HEK293 (cell line): Measurements from ENCODE around the gene KCNJ9.
A peak's percentile ranks its signal among the peaks of the same experiment; 100 is the strongest.

ENCODE experiments used
- FEZF1 ChIP-seq: fragments of 450-650 bp; formaldehyde crosslinking; IDR thresholded peaks from 2 replicates; pipeline ENCODE4 v1.5.1; 2016; ENCODE audit warnings: missing biosample characterization, missing genetic modification characterization
- GLIS1 ChIP-seq: fragments of 450-650 bp; formaldehyde crosslinking; IDR thresholded peaks from 2 replicates; pipeline ENCODE4 v1.5.1; 2016; ENCODE audit warnings: missing biosample characterization, missing genetic modification characterization
- KLF1 ChIP-seq: fragments of 450-650 bp; formaldehyde crosslinking; IDR thresholded peaks from 2 replicates; pipeline ENCODE4 v1.5.1; 2016; ENCODE audit warnings: missing biosample characterization, missing genetic modification characterization
- KLF8 ChIP-seq: fragments of 450-650 bp; formaldehyde crosslinking; IDR thresholded peaks from 2 replicates; pipeline ENCODE4 v1.5.1; 2016; ENCODE audit warnings: missing biosample characterization, missing genetic modification characterization
- KLF9 ChIP-seq: fragments of 450-650 bp; formaldehyde crosslinking; IDR thresholded peaks from 2 replicates; pipeline ENCODE4 v1.5.1; 2016; ENCODE audit warnings: missing biosample characterization, missing genetic modification characterization, low read depth
- OSR2 ChIP-seq: fragments of 450-650 bp; formaldehyde crosslinking; IDR thresholded peaks from 2 replicates; pipeline ENCODE4 v1.5.1; 2016; ENCODE audit warnings: missing biosample characterization, missing genetic modification characterization
- SALL2 ChIP-seq: fragments of 450-650 bp; formaldehyde crosslinking; IDR thresholded peaks from 2 replicates; pipeline ENCODE4 v1.5.0; 2017; ENCODE audit warnings: missing biosample characterization, mild to moderate bottlenecking, missing genetic modification characterization, borderline replicate concordance
- SP3 ChIP-seq: fragments of 450-650 bp; formaldehyde crosslinking; IDR thresholded peaks from 2 replicates; pipeline ENCODE4 v1.5.1; 2016; ENCODE audit warnings: missing biosample characterization, missing genetic modification characterization
- WT1 ChIP-seq: fragments of 450-650 bp; formaldehyde crosslinking; IDR thresholded peaks from 2 replicates; pipeline ENCODE4 v1.5.1; 2016; ENCODE audit warnings: missing biosample characterization, missing genetic modification characterization
- ZBTB48 ChIP-seq: fragments of 450-650 bp; formaldehyde crosslinking; IDR thresholded peaks from 2 replicates; pipeline ENCODE4 v1.5.1; 2016; ENCODE audit warnings: missing biosample characterization, missing genetic modification characterization
- ZFHX2 ChIP-seq: fragments of 450-650 bp; formaldehyde crosslinking; conservative IDR thresholded peaks from 2 replicates; pipeline ENCODE4 v1.5.1; 2016; ENCODE audit warnings: missing biosample characterization, missing genetic modification characterization
- ZNF146 ChIP-seq: fragments of 450-650 bp; formaldehyde crosslinking; IDR thresholded peaks from 2 replicates; pipeline ENCODE4 v1.5.1; 2016; ENCODE audit warnings: missing biosample characterization, missing genetic modification characterization
- ZNF341 ChIP-seq: fragments of 450-650 bp; formaldehyde crosslinking; IDR thresholded peaks from 2 replicates; pipeline ENCODE4; 2016; ENCODE audit warnings: low read depth, missing biosample characterization, missing genetic modification characterization
- ZNF416 ChIP-seq: fragments of 450-650 bp; formaldehyde crosslinking; IDR thresholded peaks from 2 replicates; pipeline ENCODE4 v1.5.1; 2016; ENCODE audit warnings: missing biosample characterization, missing genetic modification characterization
- ZNF707 ChIP-seq: fragments of 450-650 bp; formaldehyde crosslinking; IDR thresholded peaks from 2 replicates; pipeline ENCODE4 v1.5.1; 2016; ENCODE audit warnings: missing biosample characterization, missing genetic modification characterization
- ZNF776 ChIP-seq: fragments of 450-650 bp; formaldehyde crosslinking; IDR thresholded peaks from 2 replicates; pipeline ENCODE4 v1.5.0; 2017; ENCODE audit warnings: missing biosample characterization, missing genetic modification characterization, borderline replicate concordance
- ZNF785 ChIP-seq: fragments of 450-650 bp; formaldehyde crosslinking; IDR thresholded peaks from 2 replicates; pipeline ENCODE4 v1.5.1; 2016; ENCODE audit warnings: missing biosample characterization, missing genetic modification characterization
- ZNF792 ChIP-seq: fragments of 450-650 bp; formaldehyde crosslinking; IDR thresholded peaks from 2 replicates; pipeline ENCODE4 v1.5.1; 2016; ENCODE audit warnings: missing biosample characterization, missing genetic modification characterization
- ZNF843 ChIP-seq: fragments of 450-650 bp; formaldehyde crosslinking; IDR thresholded peaks from 2 replicates; pipeline ENCODE4 v1.5.1; 2016; ENCODE audit warnings: missing biosample characterization, missing genetic modification characterization
- ZSCAN23 ChIP-seq: fragments of 450-650 bp; formaldehyde crosslinking; IDR thresholded peaks from 2 replicates; pipeline ENCODE4 v1.5.1; 2016; ENCODE audit warnings: missing biosample characterization, missing genetic modification characterization
- TF ChIP-seq, protein P1 (sequence below): fragments of 450-650 bp; formaldehyde crosslinking; IDR thresholded peaks from 2 replicates; pipeline ENCODE4 v1.5.1; 2016; ENCODE audit warnings: missing biosample characterization, missing genetic modification characterization, borderline replicate concordance
- TF ChIP-seq, protein P2 (sequence below): fragments of 450-650 bp; formaldehyde crosslinking; IDR thresholded peaks from 2 replicates; pipeline ENCODE4 v1.5.1; 2016; ENCODE audit warnings: missing biosample characterization, missing genetic modification characterization
- TF ChIP-seq, protein P3 (sequence below): fragments of 450-650 bp; formaldehyde crosslinking; conservative IDR thresholded peaks from 2 replicates; pipeline ENCODE4 v1.5.1; 2016; ENCODE audit warnings: low read depth, missing biosample characterization, missing genetic modification characterization
- TF ChIP-seq, protein P4 (sequence below): fragments of 450-650 bp; formaldehyde crosslinking; IDR thresholded peaks from 2 replicates; pipeline ENCODE4 v1.5.1; 2016; ENCODE audit warnings: missing biosample characterization, missing genetic modification characterization
- TF ChIP-seq, protein P5 (sequence below): fragments of 450-650 bp; formaldehyde crosslinking; IDR thresholded peaks from 2 replicates; pipeline ENCODE4 v1.5.1; 2016; ENCODE audit warnings: missing biosample characterization, missing genetic modification characterization
- TF ChIP-seq, protein P6 (sequence below): fragments of 450-650 bp; formaldehyde crosslinking; IDR thresholded peaks from 2 replicates; pipeline ENCODE4 v1.5.1; 2017; ENCODE audit warnings: missing biosample characterization, mild to moderate bottlenecking, missing genetic modification characterization, moderate library complexity

KCNJ9 gene

DNA sequence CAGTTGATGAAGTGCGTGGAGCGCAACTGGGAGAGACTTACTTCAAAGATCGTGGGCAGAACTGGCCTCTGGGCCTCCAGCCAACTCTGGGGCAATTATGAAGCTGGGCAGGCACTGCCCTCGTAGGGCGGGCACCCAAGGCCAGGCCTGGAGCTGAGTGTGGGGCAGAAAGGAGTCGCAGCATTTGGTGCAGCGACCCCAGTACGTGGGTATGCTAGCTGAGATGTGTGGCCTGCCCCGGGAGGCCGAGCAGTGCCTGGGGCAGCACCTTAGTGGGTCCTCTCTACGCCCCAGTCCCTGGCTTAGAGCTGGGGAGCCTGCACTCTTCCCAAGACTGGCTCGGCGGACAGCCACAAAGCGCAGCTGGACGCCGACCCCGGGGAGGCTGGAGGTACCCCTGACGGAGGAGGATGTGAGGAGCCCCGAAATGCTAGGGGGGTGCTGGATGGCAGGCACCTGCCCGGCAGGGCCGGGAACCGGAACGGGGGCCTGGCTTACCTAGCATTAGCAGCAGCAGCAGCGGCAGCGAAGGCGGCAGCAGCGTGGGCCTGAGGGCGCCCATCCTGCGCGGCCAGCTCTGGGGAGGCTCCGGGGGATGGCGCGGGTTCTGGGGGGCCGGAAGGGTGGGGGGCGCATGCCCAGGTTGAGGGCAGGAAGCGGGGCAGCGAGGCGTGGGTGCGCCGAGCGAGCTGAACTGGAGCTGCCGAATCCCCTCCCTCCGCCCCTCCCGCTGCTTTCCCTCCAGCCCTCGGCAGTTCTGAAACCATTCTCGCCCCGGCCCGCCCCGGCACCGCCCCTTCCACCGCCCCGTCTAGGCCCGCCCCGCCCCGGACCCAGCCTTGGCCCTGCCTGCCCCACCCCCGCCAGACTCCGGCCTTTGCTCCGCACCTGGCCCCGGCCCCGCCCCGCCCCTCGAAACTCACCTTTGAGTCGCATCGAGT is 16.8 kb downstream of the KCNJ9 start, which contains the start of gene IGSF8 (continued):
- TF ChIP-seq ZBTB48 (tag by site-specific recombination) (peak; percentile 39; the same call in 1 of the 2 replicates), ZSCAN23 (tag by site-specific recombination) (no peak), ZNF785 (no peak), ZNF707 (tag by site-specific recombination) (no peak), KLF8 (tag by site-specific recombination) (0 out of 2 replicates have a peak, but pooled peaks have one; percentile 13), ZNF792 (no peak), WT1 (tag by site-specific recombination) (no peak), SALL2 (no peak), ZNF776 (tag by site-specific recombination) (no peak), KLF1 (tag by site-specific recombination) (peak; percentile 75), ZNF341 (tag by site-specific recombination) (peak; percentile 73), ZFHX2 (tag by site-specific recombination) (peak; percentile 72), ZNF146 (no peak), SP3 (tag by site-specific recombination) (peak; percentile 61), ZNF843 (tag by site-specific recombination) (no peak), GLIS1 (tag by site-specific recombination) (peak; percentile 45; the same call in 1 of the 2 replicates), FEZF1 (tag by site-specific recombination) (no peak), OSR2 (tag by site-specific recombination) (no peak), ZNF416 (tag by site-specific recombination) (no peak), KLF9 (tag by site-specific recombination) (peak; percentile 55)
- TF ChIP-seq, protein P1, sequence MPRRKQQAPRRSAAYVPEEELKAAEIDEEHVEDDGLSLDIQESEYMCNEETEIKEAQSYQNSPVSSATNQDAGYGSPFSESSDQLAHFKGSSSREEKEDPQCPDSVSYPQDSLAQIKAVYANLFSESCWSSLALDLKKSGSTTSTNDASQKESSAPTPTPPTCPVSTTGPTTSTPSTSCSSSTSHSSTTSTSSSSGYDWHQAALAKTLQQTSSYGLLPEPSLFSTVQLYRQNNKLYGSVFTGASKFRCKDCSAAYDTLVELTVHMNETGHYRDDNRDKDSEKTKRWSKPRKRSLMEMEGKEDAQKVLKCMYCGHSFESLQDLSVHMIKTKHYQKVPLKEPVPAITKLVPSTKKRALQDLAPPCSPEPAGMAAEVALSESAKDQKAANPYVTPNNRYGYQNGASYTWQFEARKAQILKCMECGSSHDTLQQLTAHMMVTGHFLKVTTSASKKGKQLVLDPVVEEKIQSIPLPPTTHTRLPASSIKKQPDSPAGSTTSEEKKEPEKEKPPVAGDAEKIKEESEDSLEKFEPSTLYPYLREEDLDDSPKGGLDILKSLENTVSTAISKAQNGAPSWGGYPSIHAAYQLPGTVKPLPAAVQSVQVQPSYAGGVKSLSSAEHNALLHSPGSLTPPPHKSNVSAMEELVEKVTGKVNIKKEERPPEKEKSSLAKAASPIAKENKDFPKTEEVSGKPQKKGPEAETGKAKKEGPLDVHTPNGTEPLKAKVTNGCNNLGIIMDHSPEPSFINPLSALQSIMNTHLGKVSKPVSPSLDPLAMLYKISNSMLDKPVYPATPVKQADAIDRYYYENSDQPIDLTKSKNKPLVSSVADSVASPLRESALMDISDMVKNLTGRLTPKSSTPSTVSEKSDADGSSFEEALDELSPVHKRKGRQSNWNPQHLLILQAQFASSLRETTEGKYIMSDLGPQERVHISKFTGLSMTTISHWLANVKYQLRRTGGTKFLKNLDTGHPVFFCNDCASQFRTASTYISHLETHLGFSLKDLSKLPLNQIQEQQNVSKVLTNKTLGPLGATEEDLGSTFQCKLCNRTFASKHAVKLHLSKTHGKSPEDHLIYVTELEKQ: no peak
- TF ChIP-seq, protein P2, sequence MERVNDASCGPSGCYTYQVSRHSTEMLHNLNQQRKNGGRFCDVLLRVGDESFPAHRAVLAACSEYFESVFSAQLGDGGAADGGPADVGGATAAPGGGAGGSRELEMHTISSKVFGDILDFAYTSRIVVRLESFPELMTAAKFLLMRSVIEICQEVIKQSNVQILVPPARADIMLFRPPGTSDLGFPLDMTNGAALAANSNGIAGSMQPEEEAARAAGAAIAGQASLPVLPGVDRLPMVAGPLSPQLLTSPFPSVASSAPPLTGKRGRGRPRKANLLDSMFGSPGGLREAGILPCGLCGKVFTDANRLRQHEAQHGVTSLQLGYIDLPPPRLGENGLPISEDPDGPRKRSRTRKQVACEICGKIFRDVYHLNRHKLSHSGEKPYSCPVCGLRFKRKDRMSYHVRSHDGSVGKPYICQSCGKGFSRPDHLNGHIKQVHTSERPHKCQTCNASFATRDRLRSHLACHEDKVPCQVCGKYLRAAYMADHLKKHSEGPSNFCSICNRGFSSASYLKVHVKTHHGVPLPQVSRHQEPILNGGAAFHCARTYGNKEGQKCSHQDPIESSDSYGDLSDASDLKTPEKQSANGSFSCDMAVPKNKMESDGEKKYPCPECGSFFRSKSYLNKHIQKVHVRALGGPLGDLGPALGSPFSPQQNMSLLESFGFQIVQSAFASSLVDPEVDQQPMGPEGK: peak; percentile 61
- TF ChIP-seq, protein P3, sequence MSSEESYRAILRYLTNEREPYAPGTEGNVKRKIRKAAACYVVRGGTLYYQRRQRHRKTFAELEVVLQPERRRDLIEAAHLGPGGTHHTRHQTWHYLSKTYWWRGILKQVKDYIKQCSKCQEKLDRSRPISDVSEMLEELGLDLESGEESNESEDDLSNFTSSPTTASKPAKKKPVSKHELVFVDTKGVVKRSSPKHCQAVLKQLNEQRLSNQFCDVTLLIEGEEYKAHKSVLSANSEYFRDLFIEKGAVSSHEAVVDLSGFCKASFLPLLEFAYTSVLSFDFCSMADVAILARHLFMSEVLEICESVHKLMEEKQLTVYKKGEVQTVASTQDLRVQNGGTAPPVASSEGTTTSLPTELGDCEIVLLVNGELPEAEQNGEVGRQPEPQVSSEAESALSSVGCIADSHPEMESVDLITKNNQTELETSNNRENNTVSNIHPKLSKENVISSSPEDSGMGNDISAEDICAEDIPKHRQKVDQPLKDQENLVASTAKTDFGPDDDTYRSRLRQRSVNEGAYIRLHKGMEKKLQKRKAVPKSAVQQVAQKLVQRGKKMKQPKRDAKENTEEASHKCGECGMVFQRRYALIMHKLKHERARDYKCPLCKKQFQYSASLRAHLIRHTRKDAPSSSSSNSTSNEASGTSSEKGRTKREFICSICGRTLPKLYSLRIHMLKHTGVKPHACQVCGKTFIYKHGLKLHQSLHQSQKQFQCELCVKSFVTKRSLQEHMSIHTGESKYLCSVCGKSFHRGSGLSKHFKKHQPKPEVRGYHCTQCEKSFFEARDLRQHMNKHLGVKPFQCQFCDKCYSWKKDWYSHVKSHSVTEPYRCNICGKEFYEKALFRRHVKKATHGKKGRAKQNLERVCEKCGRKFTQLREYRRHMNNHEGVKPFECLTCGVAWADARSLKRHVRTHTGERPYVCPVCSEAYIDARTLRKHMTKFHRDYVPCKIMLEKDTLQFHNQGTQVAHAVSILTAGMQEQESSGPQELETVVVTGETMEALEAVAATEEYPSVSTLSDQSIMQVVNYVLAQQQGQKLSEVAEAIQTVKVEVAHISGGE (tag by site-specific recombination): no peak
- TF ChIP-seq, protein P4, sequence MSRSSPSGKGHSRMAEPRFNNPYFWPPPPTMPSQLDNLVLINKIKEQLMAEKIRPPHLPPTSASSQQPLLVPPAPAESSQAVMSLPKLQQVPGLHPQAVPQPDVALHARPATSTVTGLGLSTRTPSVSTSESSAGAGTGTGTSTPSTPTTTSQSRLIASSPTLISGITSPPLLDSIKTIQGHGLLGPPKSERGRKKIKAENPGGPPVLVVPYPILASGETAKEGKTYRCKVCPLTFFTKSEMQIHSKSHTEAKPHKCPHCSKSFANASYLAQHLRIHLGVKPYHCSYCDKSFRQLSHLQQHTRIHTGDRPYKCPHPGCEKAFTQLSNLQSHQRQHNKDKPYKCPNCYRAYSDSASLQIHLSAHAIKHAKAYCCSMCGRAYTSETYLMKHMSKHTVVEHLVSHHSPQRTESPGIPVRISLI (tag by site-specific recombination): no peak
- TF ChIP-seq, protein P5, sequence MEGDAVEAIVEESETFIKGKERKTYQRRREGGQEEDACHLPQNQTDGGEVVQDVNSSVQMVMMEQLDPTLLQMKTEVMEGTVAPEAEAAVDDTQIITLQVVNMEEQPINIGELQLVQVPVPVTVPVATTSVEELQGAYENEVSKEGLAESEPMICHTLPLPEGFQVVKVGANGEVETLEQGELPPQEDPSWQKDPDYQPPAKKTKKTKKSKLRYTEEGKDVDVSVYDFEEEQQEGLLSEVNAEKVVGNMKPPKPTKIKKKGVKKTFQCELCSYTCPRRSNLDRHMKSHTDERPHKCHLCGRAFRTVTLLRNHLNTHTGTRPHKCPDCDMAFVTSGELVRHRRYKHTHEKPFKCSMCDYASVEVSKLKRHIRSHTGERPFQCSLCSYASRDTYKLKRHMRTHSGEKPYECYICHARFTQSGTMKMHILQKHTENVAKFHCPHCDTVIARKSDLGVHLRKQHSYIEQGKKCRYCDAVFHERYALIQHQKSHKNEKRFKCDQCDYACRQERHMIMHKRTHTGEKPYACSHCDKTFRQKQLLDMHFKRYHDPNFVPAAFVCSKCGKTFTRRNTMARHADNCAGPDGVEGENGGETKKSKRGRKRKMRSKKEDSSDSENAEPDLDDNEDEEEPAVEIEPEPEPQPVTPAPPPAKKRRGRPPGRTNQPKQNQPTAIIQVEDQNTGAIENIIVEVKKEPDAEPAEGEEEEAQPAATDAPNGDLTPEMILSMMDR (tag by site-specific recombination): no peak
- TF ChIP-seq, protein P6, sequence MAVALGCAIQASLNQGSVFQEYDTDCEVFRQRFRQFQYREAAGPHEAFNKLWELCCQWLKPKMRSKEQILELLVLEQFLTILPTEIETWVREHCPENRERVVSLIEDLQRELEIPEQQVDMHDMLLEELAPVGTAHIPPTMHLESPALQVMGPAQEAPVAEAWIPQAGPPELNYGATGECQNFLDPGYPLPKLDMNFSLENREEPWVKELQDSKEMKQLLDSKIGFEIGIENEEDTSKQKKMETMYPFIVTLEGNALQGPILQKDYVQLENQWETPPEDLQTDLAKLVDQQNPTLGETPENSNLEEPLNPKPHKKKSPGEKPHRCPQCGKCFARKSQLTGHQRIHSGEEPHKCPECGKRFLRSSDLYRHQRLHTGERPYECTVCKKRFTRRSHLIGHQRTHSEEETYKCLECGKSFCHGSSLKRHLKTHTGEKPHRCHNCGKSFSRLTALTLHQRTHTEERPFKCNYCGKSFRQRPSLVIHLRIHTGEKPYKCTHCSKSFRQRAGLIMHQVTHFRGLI (tag by site-specific recombination): 0 out of 2 replicates have a peak, but pooled peaks have one; percentile 4
